HL-60 (cell line): ENCODE data around the gene INTS11.

Experiments used
- DNase-seq, 2 experiments: peaks; one replicate each; pipeline ENCODE4 v3.0.0-alpha.2; 2010 to 2020; ENCODE audit warnings: low read depth in 1 of 2, low spot score in 1 of 2
- H3K27ac ChIP-seq: fragments of 250-450 bp; sonication (Bioruptor Pico); replicated peaks from 2 replicates; pipeline ENCODE4 v1.5.1; 2020; ENCODE audit warnings: mild to moderate bottlenecking, moderate library complexity
- H3K27me3 ChIP-seq: fragments of 250-450 bp; sonication (Bioruptor Pico); 2 replicates; pipeline ENCODE4 v1.5.1; 2021; ENCODE audit warnings: mild to moderate bottlenecking, moderate library complexity; ENCODE audit not compliant: insufficient read depth, poor library complexity, severe bottlenecking
- H3K4me3 ChIP-seq: replicated peaks from 2 replicates; pipeline ENCODE4 v1.5.1; 2011; ENCODE audit warnings: mild to moderate bottlenecking, control low read depth, low read length; ENCODE audit not compliant: insufficient read depth
- CTCF ChIP-seq: IDR thresholded peaks from one replicate; pipeline ENCODE4 v1.5.1; 2011; ENCODE audit warnings: low read length, control low read depth, inconsistent platforms; ENCODE audit not compliant: insufficient read depth
- GABPA ChIP-seq: IDR thresholded peaks from 2 replicates; pipeline ENCODE4 v1.6.1; 2012; ENCODE audit warnings: low read depth
- POLR2AphosphoS5 ChIP-seq: IDR thresholded peaks from 2 replicates; pipeline ENCODE4 v1.6.1; 2012; ENCODE audit warnings: low read depth
- REST ChIP-seq: IDR thresholded peaks from 2 replicates; pipeline ENCODE4 v1.6.1; 2012; ENCODE audit warnings: low read depth; ENCODE audit not compliant: insufficient replicate concordance
- SPI1 ChIP-seq: IDR thresholded peaks from 2 replicates; pipeline ENCODE4 v1.6.1; 2012; ENCODE audit warnings: low read depth, mild to moderate bottlenecking, borderline replicate concordance

INTS11 gene

GRCh38 chr1:1285102-1285571, 39.3 kb downstream of the INTS11 start:
- no peak overlapping the region for H3K27ac ChIP-seq
- H3K27me3 ChIP-seq, result no peaks in the 10 kb centered on the region
- no peak overlapping the region for H3K4me3 ChIP-seq
- no peak for TF ChIP-seq SPI1
- no peak for TF ChIP-seq REST
- no peak for TF ChIP-seq GABPA
- TF ChIP-seq CTCF, result no peak
- no peak for TF ChIP-seq POLR2AphosphoS5
- DNase-seq, result no peak

- no peak overlapping the region for H3K27ac ChIP-seq
- no peak overlapping the region for H3K4me3 ChIP-seq
- TF ChIP-seq POLR2AphosphoS5, result no peak
- no peak for TF ChIP-seq SPI1
- no peak for TF ChIP-seq REST
- no peak for TF ChIP-seq CTCF
- TF ChIP-seq GABPA, result no peak
- DNase-seq, result no peak
- H3K27me3 ChIP-seq, result no peaks in the 10 kb centered on the region
These were observed 40.0 kb downstream of the INTS11 start for GRCh38 chr1:1284221-1285101.

GRCh38 chr1:1283821-1284220, 40.6 kb downstream of the INTS11 start:
- Histone ChIP-seq H3K27me3 (no peaks in the 10 kb centered on the region), H3K27ac (no peak overlapping the region), H3K4me3 (no peak overlapping the region)
- no peak for TF ChIP-seq POLR2AphosphoS5
- TF ChIP-seq SPI1, result no peak
- TF ChIP-seq GABPA, result no peak
- no peak for TF ChIP-seq CTCF
- TF ChIP-seq REST, result no peak
- DNase-seq, result no peak
